Epidermal melanocyte (primary cell): Measurements from ENCODE around the gene ITGA6.

Experiments
- DNase-seq: peaks from one replicate; pipeline ENCODE4 v3.0.0; 2011; ENCODE audit warnings: low spot score; ENCODE audit not compliant: insufficient read length

The ITGA6 gene

GRCh38 chr2:172416447-172417058, 10.8 kb upstream of the ITGA6 start:
- no peak for DNase-seq

DNA sequence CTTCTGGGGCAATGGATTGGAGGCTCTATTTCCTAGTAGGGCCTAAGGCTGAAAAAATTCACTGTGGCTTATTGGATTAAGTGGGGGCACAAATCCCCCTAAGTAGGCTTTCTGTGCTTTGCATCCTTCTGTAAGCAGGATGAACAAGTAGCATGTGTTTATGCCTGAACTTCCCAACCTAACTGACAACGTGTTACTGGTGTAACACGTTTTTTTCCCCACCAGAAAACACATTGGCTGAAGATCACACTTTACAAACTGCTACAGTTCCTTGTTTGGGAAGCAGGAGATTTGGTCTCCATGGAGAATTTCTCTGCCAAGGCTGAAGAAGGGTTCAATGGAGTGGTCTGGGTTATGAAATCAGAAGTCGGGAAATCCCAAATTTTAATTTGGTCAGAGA, 7.2 kb upstream of the ITGA6 start:
- DNase-seq = no peak

DNA sequence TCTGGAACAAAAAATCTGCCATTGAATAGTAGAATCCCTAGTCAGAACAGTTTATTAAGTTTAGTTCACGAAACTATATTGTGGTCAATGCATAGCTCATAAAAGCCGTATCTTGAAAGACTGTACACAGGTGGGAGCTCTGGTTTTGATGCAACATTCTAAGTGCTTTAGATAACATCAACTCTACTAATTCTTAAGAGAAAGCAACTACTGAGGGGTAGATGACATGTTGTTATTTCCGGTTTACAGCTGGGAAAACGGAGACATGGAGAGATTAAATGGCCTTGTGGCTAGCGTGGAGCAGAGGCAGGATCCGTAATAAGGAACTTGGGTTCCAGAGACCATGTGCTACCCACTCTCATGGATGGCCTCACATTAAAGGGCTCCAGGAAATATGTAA, 4.2 kb upstream of the ITGA6 start:
- no peak for DNase-seq

GRCh38 chr2:172425336-172425735, 2.0 kb upstream of the ITGA6 start:
- no peak for DNase-seq

- no peak for DNase-seq
These were observed 641 bp upstream of the ITGA6 start for GRCh38 chr2:172426635-172427255.

DNA sequence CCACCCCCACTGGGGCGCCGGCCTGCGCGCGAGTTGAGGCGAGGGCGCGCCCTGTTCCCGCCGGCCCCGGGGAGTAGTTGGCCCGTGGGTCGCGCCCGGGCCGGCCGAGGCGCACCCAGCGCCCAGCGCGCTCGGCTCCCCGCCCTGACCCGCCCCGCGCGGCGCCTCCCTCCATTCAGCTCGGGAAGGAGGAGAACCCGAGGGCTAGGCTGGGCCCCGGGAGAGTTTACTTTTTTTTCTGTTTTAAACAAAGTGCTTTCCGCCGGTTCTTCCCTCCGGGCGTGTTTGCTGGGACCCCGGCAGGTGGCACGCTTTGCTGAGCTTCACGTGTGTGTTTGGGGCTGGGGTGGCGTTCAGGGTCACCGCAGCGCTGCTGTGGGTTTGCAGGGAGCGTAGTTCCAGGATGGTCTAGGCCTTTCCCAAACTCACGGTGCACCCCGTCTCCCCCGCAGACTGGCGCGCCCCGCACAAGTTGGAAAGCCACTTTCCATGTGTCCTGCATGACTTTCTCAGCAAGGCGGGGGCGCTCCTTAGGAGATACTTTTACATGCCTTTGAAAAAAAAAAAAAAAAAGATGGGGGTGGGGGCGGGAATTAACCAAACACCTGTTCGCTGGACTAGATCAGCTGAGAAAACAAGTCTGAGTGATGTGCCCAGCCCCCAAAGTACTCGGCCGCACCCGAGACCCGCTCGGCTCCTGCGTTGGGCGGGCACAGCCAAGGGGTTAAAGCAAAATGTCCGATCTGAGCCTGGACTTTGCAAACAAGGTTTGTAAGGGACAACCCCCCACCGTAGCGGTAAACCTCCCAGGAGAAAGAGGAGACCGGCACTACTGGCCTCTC, 825 bp downstream of the ITGA6 start:
- DNase-seq = no peak

- DNase-seq = no peak
These were observed 1.4 kb downstream of the ITGA6 start for GRCh38 chr2:172428832-172429210.

DNA sequence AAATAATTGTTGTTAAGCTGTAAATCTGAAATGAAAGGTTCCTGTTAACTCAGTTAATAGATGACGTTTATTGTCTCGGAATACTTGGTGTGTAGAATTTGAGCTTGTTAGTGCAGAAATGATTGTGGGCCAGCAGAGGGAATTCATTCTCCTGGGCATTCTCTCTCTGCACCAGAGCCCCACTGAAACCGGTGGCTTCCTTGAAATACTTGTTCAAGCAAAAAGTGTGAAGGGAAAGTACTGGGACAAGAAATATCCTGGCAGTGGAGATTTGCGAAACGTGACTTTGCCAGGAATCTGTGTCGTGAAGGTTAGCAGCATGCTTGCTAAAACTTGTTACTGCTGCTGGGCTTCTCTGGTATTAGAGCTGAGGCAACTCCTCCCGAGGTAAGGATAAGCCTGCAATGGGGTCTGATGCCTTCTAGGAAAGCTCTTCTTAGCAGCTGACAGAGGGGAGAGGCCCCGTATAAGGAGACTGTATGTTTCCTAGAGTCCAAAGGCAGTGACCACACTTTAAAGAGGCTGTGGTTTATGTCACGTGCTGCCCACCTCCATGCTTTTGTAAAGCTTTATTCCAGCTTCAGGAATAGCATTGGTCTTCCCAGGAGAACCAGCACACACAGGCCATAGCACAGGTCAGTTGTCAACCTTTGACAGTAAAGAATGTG, 2.0 kb downstream of the ITGA6 start:
- DNase-seq = no peak

DNA sequence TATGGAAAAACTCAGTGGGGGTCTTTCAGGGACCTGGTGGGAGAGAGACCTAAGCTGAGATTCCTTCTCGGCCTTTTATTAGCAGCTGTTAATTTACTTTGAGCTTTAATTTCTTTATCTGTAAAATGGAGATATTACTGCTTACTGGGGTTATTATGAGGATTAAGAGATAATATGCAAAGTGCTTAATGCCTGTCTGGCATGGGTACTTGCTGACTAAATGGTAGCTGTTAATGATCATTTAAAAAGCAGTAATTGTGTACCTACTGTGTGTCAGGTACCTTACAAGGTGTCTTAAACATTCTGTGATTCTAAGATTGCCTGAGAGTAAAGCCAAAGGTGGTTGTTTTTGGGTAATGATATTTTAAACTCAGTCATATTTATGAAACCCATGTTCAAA, 2.6 kb downstream of the ITGA6 start:
- DNase-seq = no peak

- no peak for DNase-seq
These were observed 3.3 kb downstream of the ITGA6 start for GRCh38 chr2:172430678-172431077.

- DNase-seq = no peak
These were observed 4.1 kb downstream of the ITGA6 start for GRCh38 chr2:172431463-172431862.

DNA sequence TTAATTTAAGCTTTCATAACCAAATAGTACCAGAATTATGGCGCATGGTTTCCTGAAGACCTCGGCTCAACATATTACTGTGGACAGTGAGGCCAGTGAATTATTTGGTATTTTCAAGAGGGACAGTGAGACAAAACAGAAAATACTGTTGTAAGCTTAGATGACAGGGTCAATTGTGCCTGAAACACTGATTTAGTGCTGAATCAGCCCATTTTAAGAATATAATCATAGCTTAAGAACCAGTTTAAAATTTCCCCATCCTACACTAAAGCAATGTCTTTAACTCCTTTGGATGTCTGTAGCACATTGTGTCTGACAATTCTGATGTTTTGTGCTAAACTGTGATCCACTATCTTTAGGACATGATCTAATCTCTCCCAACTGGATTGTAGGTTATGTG, 4.6 kb downstream of the ITGA6 start:
- DNase-seq = no peak

GRCh38 chr2:172433144-172433543, 5.8 kb downstream of the ITGA6 start:
- DNase-seq = no peak

GRCh38 chr2:172434821-172435605, 7.6 kb downstream of the ITGA6 start:
- no peak for DNase-seq

DNA sequence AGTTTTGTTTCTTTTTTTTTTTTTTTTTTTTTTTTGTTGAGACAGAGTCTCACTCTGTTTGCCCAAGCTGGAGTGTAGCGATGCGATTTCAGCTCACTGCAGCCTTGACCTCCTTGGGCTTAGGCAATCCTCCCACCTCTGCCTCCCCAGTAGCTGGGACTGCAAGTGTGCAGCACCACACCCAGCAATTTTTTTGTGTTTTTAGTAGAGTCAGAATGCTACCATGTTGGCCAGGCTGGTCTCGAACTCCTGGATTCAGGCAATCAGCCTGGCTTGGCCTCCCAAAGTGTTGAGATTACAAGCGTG, 8.2 kb downstream of the ITGA6 start:
- no peak for DNase-seq

- no peak for DNase-seq
These were observed 9.5 kb downstream of the ITGA6 start for GRCh38 chr2:172436889-172437288.

- no peak for DNase-seq
These were observed 10.3 kb downstream of the ITGA6 start for GRCh38 chr2:172437419-172438341.

- no peak for DNase-seq
These were observed 11.5 kb downstream of the ITGA6 start for GRCh38 chr2:172438741-172439508.

DNA sequence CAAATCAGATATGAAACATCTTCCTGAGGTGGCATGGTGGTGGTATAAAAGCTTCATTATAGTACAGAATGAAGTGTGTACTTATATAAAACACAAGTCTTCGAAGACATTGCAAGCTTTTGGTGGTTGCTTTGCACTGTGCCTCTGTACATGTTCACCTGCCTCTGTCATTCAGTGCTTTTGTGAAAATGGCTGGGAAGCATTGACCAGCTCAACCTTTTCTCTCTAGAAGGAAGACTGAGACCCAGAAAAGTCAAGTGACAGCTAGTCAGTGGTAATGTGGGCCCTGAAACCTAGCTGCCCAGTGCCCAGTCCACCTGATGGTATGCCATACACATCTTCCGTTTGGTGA, 12.1 kb downstream of the ITGA6 start:
- DNase-seq = no peak

DNA sequence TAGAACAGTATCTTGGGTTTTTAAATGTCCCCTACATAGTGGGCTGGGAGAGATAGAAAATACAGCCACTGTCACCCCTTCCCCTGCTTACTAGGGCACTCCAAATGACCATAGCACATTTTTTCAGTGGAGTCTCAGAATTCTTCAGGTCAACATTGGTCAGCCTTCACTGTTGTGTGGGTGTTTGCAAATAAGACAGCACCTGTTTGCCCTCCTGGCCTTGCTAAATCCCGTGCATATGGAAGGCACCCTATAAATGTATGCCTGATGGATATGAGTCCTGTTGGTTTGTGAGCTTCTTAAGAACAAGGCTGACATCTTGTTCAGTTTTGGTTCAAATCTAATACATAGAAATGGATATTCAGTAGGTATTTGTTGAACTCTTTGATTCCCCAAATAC, 12.5 kb downstream of the ITGA6 start:
- DNase-seq = no peak
